ENCODE results near the gene LRRC8D. TPM values are rescaled to one million over a fixed set of nuclear protein-coding genes. Genes with fewer than 3 reads are reported as not detected.
A peak's percentile ranks its signal among the peaks of the same experiment; 100 is the strongest.

The LRRC8D gene
- total and polyA plus RNA-seq, 9 of the 15 experiments (the other 6 are each of a cell fraction or from before 2014, with no cell fraction given): 3.4 to 53.9 (median 15.9) TPM

DNA sequence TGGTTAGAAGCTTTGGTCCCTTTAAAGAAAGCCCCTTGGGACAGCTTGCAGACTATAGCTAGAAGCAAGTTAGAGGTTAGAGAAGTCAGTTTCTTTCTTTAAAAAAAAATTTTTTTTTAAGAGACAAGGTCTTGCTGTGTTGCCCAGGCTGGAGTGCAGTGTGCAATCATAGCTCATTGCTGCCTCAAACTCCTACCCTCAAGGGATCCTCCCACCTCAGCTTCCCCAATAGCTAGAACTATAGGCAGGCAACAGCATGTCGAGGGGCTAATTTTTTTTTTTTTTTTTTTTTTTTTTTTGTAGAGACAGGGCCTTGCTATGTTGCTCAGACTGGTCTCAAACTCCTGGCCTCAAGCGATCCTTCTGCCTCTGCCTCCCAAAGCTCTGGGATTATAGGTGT, 129.9 kb downstream of the LRRC8D start:
- H3K4me3 ChIP-seq: no peak overlapping the region
- H3K9me1 ChIP-seq (ENCODE audit: control insufficient read depth, insufficient read depth, low read length): no peaks in the 10 kb centered on the region
- intact Hi-C loops (cut with micrococcal nuclease): loop anchor here (5.0 kb wide), 2 partner anchors 78 to 468 kb away; no protein-coding TSS in a partner anchor
- peaks cover 4 to 55% of the 10 kb centered on the region in 2 experiments; a peak in 4 of 5 replicates for H3K4me1 ChIP-seq (replicated peaks in 1 of 2; ENCODE audit: control insufficient read depth in 2 of 2, insufficient read depth in 2 of 2, low read length in 2 of 2)
- H4K20me1 ChIP-seq (replicated peaks; ENCODE audit: control insufficient read depth, insufficient read depth, low read length): no peaks in the 10 kb centered on the region
- H3K9me3 ChIP-seq (replicated peaks; ENCODE audit: control insufficient read depth, insufficient read depth, low read depth, low read length): no peaks in the 10 kb centered on the region
- H3K9ac ChIP-seq (ENCODE audit: insufficient read depth in 1 of 2, low read depth in 2 of 2, low read length in 2 of 2): no peak overlapping the region
- FAIRE-seq (no peak), ATAC-seq (no peak), DNase-seq (ENCODE audit: extremely low read depth in 1 of 4, low spot score in 3 of 4) (no peak)
- CTCF ChIA-PET (ENCODE audit: low intra/inter-chr PET ratio): no interaction called here
- H2AFZ ChIP-seq (ENCODE audit: low read depth, low read length): peak overlapping the region; percentile 70
- in situ Hi-C loops (cut with MboI): loop anchor here (5.0 kb wide), 1 partner anchor 143 kb away; no protein-coding TSS in a partner anchor
- POLR2A ChIA-PET: no interaction called here
- no TSS peak for BruUV-seq (replicated peaks)
- no peaks in the 10 kb centered on the region for H3K36me3 ChIP-seq (ENCODE audit: control insufficient read depth, insufficient read depth, low read length)
- no peaks in the 10 kb centered on the region for H3K27me3 ChIP-seq (ENCODE audit: control insufficient read depth in 2 of 2, insufficient read depth in 2 of 2, low read length in 2 of 2)
- no peaks in the 10 kb centered on the region for H3K79me2 ChIP-seq (ENCODE audit: control insufficient read depth, insufficient read depth, low read length)
- H3K27ac ChIP-seq (ENCODE audit: extremely low read depth, low read depth, low read length): no peak overlapping the region
- no peak overlapping the region for H3K4me2 ChIP-seq (ENCODE audit: insufficient read depth, low read length)
- peak; percentile 74 for TF ChIP-seq ZNF121 (CRISPR knock-in tag; conservative IDR thresholded peaks at IDR 0.05)
- 0 out of 2 replicates have a peak, but pooled peaks have one; percentile 12 for TF ChIP-seq ZNF384 (IDR thresholded peaks at IDR 0.05; ENCODE audit: low read depth, low read length)
- TF ChIP-seq NCOR1 (IDR thresholded peaks at IDR 0.05): no peak
- TF ChIP-seq, protein P1, sequence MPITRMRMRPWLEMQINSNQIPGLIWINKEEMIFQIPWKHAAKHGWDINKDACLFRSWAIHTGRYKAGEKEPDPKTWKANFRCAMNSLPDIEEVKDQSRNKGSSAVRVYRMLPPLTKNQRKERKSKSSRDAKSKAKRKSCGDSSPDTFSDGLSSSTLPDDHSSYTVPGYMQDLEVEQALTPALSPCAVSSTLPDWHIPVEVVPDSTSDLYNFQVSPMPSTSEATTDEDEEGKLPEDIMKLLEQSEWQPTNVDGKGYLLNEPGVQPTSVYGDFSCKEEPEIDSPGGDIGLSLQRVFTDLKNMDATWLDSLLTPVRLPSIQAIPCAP (CRISPR knock-in tag; IDR thresholded peaks at IDR 0.05; ENCODE audit: borderline replicate concordance): no peak
- no peak for TF ChIP-seq NCOA6 (IDR thresholded peaks at IDR 0.05)
- TF ChIP-seq, protein P2, sequence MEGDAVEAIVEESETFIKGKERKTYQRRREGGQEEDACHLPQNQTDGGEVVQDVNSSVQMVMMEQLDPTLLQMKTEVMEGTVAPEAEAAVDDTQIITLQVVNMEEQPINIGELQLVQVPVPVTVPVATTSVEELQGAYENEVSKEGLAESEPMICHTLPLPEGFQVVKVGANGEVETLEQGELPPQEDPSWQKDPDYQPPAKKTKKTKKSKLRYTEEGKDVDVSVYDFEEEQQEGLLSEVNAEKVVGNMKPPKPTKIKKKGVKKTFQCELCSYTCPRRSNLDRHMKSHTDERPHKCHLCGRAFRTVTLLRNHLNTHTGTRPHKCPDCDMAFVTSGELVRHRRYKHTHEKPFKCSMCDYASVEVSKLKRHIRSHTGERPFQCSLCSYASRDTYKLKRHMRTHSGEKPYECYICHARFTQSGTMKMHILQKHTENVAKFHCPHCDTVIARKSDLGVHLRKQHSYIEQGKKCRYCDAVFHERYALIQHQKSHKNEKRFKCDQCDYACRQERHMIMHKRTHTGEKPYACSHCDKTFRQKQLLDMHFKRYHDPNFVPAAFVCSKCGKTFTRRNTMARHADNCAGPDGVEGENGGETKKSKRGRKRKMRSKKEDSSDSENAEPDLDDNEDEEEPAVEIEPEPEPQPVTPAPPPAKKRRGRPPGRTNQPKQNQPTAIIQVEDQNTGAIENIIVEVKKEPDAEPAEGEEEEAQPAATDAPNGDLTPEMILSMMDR (IDR thresholded peaks at IDR 0.05 in 2 of 3, conservative IDR thresholded peaks at IDR 0.05 in 1 of 3; ENCODE audit: insufficient read depth in 2 of 3, low read depth in 1 of 3, low read length in 3 of 3): no peak
- 89% methylated on average over 1 of the region's 2 CpGs for WGBS (ENCODE audit: insufficient coverage, low coverage, missing lambda C conversion rate)
